ENCODE data around the gene MAGEA11.
"Not testable (repeated sequence)": the region's sequence is repeated elsewhere in the genome, so short reads cannot be mapped to it uniquely, and the experiment has no call there.

The MAGEA11 gene

GRCh38 chrX:149718757-149719156, 6.9 kb downstream of the MAGEA11 start:
- no peak overlapping the region for H3K4me3 ChIP-seq (ENCODE audit: low read depth, low read length)
- ChIA-PET POLR2A (no interaction called here), CTCF (no interaction called here)
- DNase-seq (ENCODE audit: low read depth, low spot score), result no peak
- TF ChIP-seq CTCF (IDR thresholded peaks at IDR 0.05; ENCODE audit: insufficient read depth, low read length, missing control alignments), result no peak

DNA sequence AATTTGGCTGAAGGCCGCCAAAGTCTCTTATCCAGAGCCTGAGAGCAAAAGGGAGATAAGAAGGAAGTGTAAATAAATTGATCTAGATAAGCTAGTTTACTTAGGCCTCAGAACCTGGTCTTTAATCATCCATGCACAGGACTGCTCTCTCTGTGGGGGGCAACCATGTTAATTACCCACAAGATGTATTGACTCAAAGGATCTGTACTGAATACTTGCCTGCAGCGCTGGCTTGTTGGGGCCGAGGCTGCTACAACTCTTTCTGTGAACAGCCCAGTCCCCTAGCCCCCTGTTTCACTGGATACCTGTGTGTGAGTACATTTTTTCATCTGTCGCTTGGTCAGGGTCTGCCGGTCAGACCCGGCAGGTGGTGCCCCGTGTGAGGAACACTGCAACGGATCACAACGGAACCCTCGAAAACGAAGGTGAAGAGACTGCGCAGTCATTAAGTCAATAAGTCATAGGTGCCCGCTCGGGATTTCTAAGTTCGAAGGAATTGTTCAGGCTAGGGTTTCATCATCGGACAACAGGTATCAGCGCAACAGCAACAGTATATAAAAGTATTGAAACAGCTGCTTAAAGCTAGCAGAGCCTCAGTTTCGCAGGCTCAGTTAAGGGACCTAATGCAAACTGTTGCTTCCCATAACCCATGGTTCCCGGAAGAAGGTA, 8.3 kb downstream of the MAGEA11 start:
- no peak overlapping the region for H3K4me3 ChIP-seq (ENCODE audit: low read depth, low read length)
- TF ChIP-seq CTCF (IDR thresholded peaks at IDR 0.05; ENCODE audit: insufficient read depth, low read length, missing control alignments), result no peak
- CTCF ChIA-PET, result no interaction called here
- POLR2A ChIA-PET, result no interaction called here
- DNase-seq (ENCODE audit: low read depth, low spot score), result no peak

DNA sequence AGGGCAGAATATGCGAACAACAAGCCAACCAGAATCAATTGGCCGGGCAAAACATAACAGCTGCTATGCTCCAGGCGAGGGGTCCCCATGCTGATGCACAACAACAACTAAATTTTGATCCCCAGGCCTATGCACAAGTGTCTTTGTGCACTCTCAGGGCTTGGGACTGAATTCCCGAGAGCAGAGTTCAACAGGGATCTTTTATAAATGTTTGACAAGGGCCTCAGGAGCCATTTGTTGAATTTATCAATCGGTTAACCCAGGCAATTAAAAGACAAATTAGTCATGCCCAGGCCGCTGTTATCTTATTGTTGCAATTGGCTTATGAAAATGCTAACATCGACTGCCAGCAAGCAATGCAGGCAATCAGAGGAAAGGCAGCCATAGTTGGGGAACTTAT, 9.4 kb downstream of the MAGEA11 start:
- POLR2A ChIA-PET; CTCF ChIA-PET; DNase-seq (ENCODE audit: low read depth, low spot score); H3K4me3 ChIP-seq (ENCODE audit: low read depth, low read length): not testable (repeated sequence)

- no peak for DNase-seq (ENCODE audit: low read depth, low spot score)
- CTCF ChIA-PET, result no interaction called here
- H3K4me3 ChIP-seq (ENCODE audit: low read depth, low read length), result no peak overlapping the region
- POLR2A ChIA-PET, result no interaction called here
- no peak for TF ChIP-seq CTCF (IDR thresholded peaks at IDR 0.05; ENCODE audit: insufficient read depth, low read length, missing control alignments)
Observed at GRCh38 chrX:149721778-149722177, 9.9 kb downstream of the MAGEA11 start.

- CTCF ChIA-PET; POLR2A ChIA-PET; DNase-seq (ENCODE audit: low read depth, low spot score); H3K4me3 ChIP-seq (ENCODE audit: low read depth, low read length): not testable (repeated sequence)
Observed at GRCh38 chrX:149723583-149724118, 11.8 kb downstream of the MAGEA11 start.

GRCh38 chrX:149727308-149727707, 15.4 kb downstream of the MAGEA11 start:
- DNase-seq (ENCODE audit: low read depth, low spot score); POLR2A ChIA-PET; CTCF ChIA-PET; H3K4me3 ChIP-seq (ENCODE audit: low read depth, low read length): not testable (repeated sequence)

DNA sequence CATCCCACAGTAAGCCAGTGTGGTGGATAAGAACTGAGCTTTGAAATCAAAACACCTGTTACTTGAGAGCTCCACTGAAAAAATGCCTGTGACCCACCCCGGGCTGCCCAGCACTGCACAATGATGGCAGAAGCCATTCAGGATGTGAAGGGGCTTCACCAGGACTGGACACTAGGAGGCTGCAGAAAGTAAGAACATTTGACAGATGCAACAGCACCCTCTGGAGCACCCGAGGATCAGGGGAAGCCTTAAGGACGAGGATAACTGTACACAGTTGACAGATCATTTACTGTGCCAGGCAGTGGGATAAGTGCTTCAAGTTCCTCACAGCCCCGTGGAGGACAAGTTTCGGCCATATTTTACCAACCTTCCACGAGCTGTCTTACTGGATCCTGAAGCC, 30.4 kb downstream of the MAGEA11 start:
- DNase-seq (ENCODE audit: low read depth, low spot score); POLR2A ChIA-PET; H3K4me3 ChIP-seq (ENCODE audit: low read depth, low read length); CTCF ChIA-PET: not testable (repeated sequence)

GRCh38 chrX:149746390-149747007, 34.6 kb downstream of the MAGEA11 start:
- POLR2A ChIA-PET; DNase-seq (ENCODE audit: low read depth, low spot score); CTCF ChIA-PET; H3K4me3 ChIP-seq (ENCODE audit: low read depth, low read length): not testable (repeated sequence)
